Measurements from ENCODE around the gene PDZD8. TPM values are rescaled to one million over a fixed set of nuclear protein-coding genes. Genes with fewer than 3 reads are reported as not detected.

The PDZD8 gene
- total RNA-seq, 2 experiments from 2014 or later, result 15.5 to 16.2 TPM

DNA sequence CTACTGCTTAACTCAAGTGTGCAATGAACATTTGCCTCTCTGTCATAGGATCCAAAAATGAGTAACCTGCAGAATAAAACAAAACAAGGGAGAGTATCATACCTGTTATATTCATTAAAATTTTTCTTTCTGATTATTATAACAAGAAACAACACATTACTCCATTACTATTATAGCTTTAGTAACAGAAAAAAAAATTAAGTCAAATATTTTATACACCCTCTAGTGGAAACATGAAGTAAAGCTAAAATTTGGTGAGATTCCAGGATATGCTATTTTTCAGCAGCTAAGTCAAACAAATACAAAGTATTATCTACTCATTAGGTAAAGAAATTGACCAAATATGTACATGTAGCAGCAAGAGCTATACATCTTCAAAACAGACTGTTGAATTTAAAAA lies 56.3 kb downstream of the PDZD8 start:
- H3K27me3 Mint-ChIP-seq, result no peaks in the 10 kb centered on the region
- ChIA-PET POLR2A (interaction anchor here (0.7 kb wide), 1 partner anchor 15 kb away, joined by 4 read pairs; no protein-coding TSS in a partner anchor), CTCF (interaction anchor here (0.7 to 3.8 kb wide), 15 partner anchors 10 to 531 kb away, joined by 3 to 124 read pairs (median 5); no protein-coding TSS in a partner anchor)
- no peak overlapping the region for H3K27ac Mint-ChIP-seq
- ATAC-seq (no peak), DNase-seq (no peak)
- TF ChIP-seq CTCF (IDR thresholded peaks at IDR 0.05), result no peak
- intact Hi-C loops (cut with micrococcal nuclease), result no loop called here
- H3K9me3 Mint-ChIP-seq, result no peaks in the 10 kb centered on the region
- no peak overlapping the region for H3K4me3 Mint-ChIP-seq
- peaks cover 9% of the 10 kb centered on the region for H3K36me3 Mint-ChIP-seq (ENCODE audit: low read depth)
- peaks cover 2% of the 10 kb centered on the region for H3K4me1 Mint-ChIP-seq (ENCODE audit: low read depth)

GRCh38 chr10:117316701-117317100 lies 58.5 kb downstream of the PDZD8 start:
- CTCF ChIA-PET, result interaction anchor here (3.0 kb wide), 1 partner anchor 100 kb away, joined by 17 read pairs; no protein-coding TSS in a partner anchor
- no peaks in the 10 kb centered on the region for H3K9me3 Mint-ChIP-seq
- ATAC-seq, result no peak

GRCh38 chr10:117313641-117314040 lies 61.6 kb downstream of the PDZD8 start:
- Mint-ChIP-seq H3K27me3 (no peaks in the 10 kb centered on the region), H3K4me3 (no peak overlapping the region), H3K4me1 (ENCODE audit: low read depth) (peaks cover 28% of the 10 kb centered on the region), H3K9me3 (no peaks in the 10 kb centered on the region), H3K27ac (no peak overlapping the region), H3K36me3 (ENCODE audit: low read depth) (peaks cover 34% of the 10 kb centered on the region)
- TF ChIP-seq CTCF (IDR thresholded peaks at IDR 0.05), result no peak
- ATAC-seq (no peak), DNase-seq (no peak)
- intact Hi-C loops (cut with micrococcal nuclease), result no loop called here
- POLR2A ChIA-PET, result no interaction called here
- CTCF ChIA-PET, result interaction anchor here (1.0 to 3.0 kb wide), 2 partner anchors 96 to 97 kb away, joined by 4 to 17 read pairs; no protein-coding TSS in a partner anchor

More at GRCh38 chr10:117316701-117317100, 58.5 kb downstream of the PDZD8 start:
- intact Hi-C loops (cut with micrococcal nuclease), result no loop called here
- Mint-ChIP-seq H3K27ac (no peak overlapping the region), H3K4me3 (no peak overlapping the region), H3K36me3 (ENCODE audit: low read depth) (peaks cover 30% of the 10 kb centered on the region), H3K4me1 (ENCODE audit: low read depth) (peaks cover 7% of the 10 kb centered on the region), H3K27me3 (no peaks in the 10 kb centered on the region)
- no peak for DNase-seq
- no peak for TF ChIP-seq CTCF (IDR thresholded peaks at IDR 0.05)
- POLR2A ChIA-PET, result interaction anchor here (0.7 kb wide), 1 partner anchor 89 kb away, joined by 3 read pairs; no protein-coding TSS in a partner anchor

GRCh38 chr10:117312430-117312829 lies 62.8 kb downstream of the PDZD8 start:
- H3K4me3 Mint-ChIP-seq, result no peak overlapping the region
- peaks cover 30% of the 10 kb centered on the region for H3K36me3 Mint-ChIP-seq (ENCODE audit: low read depth)
- ChIA-PET POLR2A (no interaction called here), CTCF (interaction anchor here (0.8 to 1.2 kb wide), 3 partner anchors 8 to 96 kb away, joined by 4 to 5 read pairs (median 4); no protein-coding TSS in a partner anchor)
- intact Hi-C loops (cut with micrococcal nuclease), result no loop called here
- DNase-seq (no peak), ATAC-seq (no peak)
- H3K4me1 Mint-ChIP-seq (ENCODE audit: low read depth), result peaks cover 28% of the 10 kb centered on the region
- H3K9me3 Mint-ChIP-seq, result no peaks in the 10 kb centered on the region
- TF ChIP-seq CTCF (IDR thresholded peaks at IDR 0.05), result no peak
- H3K27me3 Mint-ChIP-seq, result no peaks in the 10 kb centered on the region
- no peak overlapping the region for H3K27ac Mint-ChIP-seq

DNA sequence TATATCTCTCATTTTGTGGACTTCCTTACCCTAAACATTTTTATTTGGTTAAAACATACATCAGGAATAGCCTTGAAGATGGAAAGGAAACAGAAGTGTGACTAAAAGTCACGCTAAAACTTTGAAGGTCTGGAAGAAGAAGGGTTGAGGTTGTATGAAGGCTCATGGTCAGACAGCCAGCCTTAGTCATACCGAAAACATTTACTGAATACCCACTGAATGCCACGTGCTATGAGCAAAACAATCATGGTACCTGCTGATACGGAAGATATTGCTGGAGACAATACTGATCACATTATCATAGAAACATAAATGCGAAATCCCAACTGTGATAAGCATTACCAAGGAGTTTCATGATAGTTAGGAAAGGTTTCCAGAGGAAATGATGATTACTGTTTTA lies 64.0 kb downstream of the PDZD8 start:
- TF ChIP-seq CTCF (IDR thresholded peaks at IDR 0.05), result no peak
- intact Hi-C loops (cut with micrococcal nuclease), result no loop called here
- DNase-seq (no peak), ATAC-seq (no peak)
- H3K4me1 Mint-ChIP-seq (ENCODE audit: low read depth), result peaks cover 28% of the 10 kb centered on the region
- H3K9me3 Mint-ChIP-seq, result no peaks in the 10 kb centered on the region
- no peaks in the 10 kb centered on the region for H3K27me3 Mint-ChIP-seq
- no peak overlapping the region for H3K4me3 Mint-ChIP-seq
- peaks cover 33% of the 10 kb centered on the region for H3K36me3 Mint-ChIP-seq (ENCODE audit: low read depth)
- CTCF ChIA-PET, result interaction anchor here (1.2 kb wide), 1 partner anchor 9 kb away, joined by 5 read pairs; no protein-coding TSS in a partner anchor
- H3K27ac Mint-ChIP-seq, result no peak overlapping the region
- POLR2A ChIA-PET, result interaction anchor here (0.9 kb wide), 1 partner anchor 94 kb away, joined by 3 read pairs; no protein-coding TSS in a partner anchor

Data from activated CD8-positive, alpha-beta T cell treated with anti-CD3 and anti-CD28 coated beads for 36 hours (primary cell).